Loucy (cell line): ENCODE results near the gene TSTD2.

ENCODE experiments used
- CTCF ChIP-seq: fragments of 200-600 bp; sonication (generic); conservative IDR thresholded peaks from 2 replicates; pipeline ENCODE4 v1.5.1; 2014; ENCODE audit warnings: mild to moderate bottlenecking, antibody characterized with exemption, low read length
- EZH2phosphoT487 ChIP-seq: fragments of 200-600 bp; IDR thresholded peaks from 2 replicates; pipeline ENCODE4 v1.6.1; 2018; ENCODE audit warnings: antibody characterized with exemption, mild to moderate bottlenecking, moderate library complexity, borderline replicate concordance

GRCh38 chr9:97559111-97559514 lies 74.1 kb downstream of the TSTD2 start:
- TF ChIP-seq CTCF (no peak), EZH2phosphoT487 (no peak)
